Activated T-cell treated with anti-CD3 and anti-CD28 coated beads for 24 hours (primary cell): ENCODE results near the gene ZNF236.
"Not testable (repeated sequence)": the region's sequence is repeated elsewhere in the genome, so short reads cannot be mapped to it uniquely, and the experiment has no call there.

Experiments
- DNase-seq: peaks from one replicate; pipeline ENCODE4 v3.0.0-alpha.2; 2020; ENCODE audit warnings: low read depth

ZNF236 gene

DNA sequence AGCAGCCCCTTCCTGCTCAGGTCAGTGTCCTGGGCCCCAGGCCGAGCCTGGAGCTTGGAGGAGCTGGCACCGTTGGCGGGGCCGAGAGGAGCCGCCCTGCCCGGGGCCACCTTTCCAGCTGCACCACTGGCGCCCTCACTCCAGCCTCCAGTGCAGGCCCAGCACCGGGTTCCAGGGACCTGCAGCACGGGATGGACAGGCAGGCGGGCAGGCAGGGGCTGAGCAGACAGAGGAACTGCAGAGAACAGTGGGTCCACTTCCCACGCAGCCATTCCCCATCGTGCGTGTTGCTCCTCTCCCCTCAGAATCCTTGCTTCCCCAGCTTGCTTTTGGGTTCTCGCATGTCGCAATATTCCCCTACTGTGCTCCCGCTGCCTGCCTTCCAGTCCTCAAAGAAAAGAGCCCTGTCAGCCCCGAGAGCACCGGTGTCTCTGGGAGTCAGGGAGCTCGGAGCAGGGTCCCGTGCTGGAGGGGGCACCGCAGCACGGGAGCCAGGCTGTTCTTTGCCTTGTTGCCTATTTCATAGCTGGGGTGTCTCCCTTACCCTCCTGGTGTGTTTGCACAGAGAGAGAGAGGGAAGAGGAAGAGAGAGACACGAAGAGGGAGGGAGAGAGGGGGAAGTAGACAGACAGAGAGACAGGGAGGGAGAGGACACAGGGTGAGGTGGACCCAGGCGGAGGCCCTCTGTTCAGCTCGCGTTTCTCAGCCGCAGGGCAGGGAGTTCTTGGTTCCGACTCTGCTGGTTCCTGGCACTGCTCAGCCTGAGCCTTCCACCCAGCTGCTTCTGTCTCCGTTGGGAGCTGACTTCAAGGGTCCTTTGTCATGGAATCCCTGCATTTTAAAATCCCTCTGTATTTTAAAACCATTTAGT, 184.2 kb downstream of the ZNF236 start:
- DNase-seq: no peak

- no peak for DNase-seq
Observed at GRCh38 chr18:77007251-77007650, 184.9 kb downstream of the ZNF236 start.

GRCh38 chr18:77008006-77008405, 185.6 kb downstream of the ZNF236 start:
- no peak for DNase-seq

DNA sequence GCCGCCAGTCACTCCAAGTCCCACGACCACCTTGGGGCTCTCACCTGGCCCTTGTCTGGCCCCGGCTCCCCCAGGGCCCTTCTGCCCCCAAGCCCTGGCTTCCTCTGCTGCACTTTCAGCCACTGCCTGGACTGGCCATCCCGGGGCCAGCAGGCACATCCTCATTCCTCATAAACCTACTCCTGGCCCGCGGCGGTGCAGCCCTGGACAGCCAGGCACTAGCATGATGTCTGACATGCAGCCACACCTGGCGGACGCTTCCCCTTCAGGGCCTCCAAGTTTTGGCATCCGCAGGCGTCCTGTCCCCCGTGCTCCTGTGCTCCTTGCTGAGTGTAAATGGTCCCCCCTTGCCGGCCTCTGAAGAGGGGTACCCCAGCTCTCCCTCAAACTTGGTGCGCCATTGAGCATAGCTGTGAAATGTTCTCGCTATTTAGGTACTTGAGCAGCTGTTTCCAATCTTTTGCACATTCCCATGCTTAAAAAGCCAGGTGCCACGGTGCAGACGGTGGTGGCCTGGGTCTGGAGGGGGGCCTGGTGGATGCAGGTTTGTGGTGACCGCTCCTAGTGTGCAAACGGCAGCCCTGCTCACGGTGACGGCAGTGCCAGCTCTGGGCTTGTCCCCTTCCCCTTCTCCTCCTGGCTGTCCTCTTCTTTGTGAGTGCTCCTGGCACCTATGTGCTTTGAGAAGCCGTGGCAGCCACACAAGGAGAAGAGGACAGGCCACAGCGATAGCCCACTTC, 186.4 kb downstream of the ZNF236 start:
- no peak for DNase-seq

GRCh38 chr18:77009675-77010074, 187.3 kb downstream of the ZNF236 start:
- DNase-seq: no peak

- no peak for DNase-seq
Observed at GRCh38 chr18:77012120-77012519, 189.8 kb downstream of the ZNF236 start.

GRCh38 chr18:77012806-77013541, 190.6 kb downstream of the ZNF236 start:
- DNase-seq: no peak

DNA sequence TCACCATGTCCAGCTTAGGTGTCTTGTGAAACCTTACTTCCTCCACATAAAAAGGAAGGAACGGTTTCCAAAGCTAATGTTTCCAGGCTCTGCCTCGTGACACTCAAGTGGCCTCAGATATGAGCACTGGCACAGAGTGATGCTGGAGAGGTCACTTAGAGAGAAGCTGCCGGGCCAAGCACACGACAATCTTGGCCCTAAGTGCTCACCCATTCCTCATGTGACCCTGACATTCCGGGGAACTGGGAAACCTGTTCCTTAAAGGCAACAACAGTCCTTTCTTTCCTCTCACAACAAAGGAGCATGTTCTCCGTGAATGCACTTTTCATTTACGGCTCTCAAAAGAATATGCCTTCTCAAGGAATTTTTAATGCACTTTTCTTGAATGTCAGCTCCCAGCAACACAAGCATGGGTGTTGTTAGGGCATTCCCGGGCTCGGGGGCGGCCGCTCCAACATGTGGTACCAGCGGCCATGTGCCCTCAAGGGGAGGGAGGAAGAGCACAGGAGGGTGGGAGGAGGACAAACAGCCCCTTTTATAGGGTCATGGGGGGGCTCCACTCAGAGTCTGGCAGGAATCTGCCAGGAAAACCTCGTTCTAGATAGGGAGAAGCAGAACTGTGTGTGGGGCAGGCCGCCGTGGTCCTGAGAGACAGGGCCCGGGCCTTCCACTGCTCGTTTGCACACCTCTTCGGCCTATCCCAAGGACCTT, 191.6 kb downstream of the ZNF236 start:
- DNase-seq: no peak

GRCh38 chr18:77014538-77014937, 192.2 kb downstream of the ZNF236 start:
- DNase-seq: no peak

GRCh38 chr18:77015169-77015568, 192.8 kb downstream of the ZNF236 start:
- DNase-seq: no peak

DNA sequence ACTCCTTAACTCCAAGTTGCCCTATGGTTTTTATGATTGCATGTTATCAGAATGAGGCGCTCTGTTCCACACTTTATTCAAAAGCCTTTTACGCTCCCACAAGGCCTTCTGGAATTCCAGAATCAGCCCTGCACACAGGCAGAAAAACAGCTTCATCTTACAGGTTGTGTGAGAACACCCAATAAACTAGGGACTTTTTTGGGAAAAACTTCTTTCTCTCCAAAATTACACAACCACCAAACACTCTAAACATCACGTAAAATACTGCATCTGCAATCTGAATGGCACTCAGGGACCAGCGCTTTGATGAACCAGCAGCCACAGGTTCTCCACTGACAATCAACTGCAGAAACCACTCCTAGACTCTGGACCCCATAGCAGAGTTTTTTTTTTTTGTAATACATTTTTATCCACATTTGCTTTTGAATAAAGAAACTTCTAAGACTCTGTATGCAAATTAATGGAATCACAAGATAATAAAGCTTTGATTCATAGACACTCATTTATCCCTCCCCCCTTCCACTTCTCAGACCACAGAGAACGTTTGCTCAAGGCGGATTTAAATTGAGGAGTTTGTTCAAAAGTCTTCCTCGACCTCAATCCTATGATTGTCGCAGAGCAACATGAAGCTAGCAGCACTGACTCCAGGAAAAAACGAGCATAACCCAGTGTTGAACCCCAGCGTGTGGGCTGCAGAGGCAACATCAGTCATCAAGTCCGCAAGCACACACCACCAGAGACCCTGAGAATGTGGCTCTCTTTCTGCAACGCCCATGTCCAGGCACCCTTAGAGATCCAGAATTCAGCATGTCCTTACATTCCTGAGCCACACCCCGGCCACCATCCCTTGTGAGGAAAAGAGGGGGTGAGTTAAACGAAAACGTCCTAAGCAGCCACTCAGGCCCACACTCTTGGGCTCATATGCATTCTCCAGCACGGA, 193.7 kb downstream of the ZNF236 start:
- DNase-seq: no peak

DNA sequence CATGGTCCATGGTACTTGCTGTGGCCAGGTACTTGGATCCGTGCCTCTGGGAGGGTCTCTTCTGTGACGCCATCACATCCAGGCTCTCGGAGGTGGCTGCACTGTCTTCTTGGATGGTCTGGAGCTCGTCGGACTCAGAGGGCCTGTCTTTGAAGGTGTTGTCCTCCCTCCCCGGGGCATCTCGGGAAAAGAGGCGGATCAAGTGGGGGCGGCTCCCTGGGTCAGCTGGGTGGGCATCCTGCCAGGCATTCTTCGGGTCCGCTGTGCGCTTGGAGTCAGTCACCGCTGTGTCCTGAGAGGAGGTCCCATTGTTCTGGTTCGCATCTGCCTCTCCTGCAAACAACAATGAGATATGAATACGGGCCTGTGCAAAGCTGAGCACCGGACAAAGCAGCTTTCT, 194.6 kb downstream of the ZNF236 start:
- no peak for DNase-seq

DNA sequence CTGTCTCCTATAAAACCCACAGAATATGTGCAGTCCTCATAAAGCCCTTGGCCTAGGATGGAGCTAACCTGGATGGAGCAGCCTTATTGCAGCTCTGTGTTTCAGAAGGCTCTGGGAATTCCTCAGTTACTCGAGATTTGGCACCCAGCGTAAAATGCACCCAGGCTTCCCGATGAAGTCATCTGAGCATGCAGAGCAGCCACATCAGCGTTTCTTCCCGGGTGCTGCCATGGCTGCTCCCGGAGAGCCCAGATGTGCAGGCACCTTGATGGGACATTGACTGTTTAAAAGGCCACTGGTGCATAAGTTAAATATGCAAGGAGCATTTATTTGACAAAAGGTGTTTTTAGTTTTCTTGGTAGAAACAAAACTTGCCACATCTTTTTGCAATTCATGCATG, 195.0 kb downstream of the ZNF236 start:
- no peak for DNase-seq

GRCh38 chr18:77018650-77019049, 196.3 kb downstream of the ZNF236 start:
- DNase-seq: not testable (repeated sequence)

DNA sequence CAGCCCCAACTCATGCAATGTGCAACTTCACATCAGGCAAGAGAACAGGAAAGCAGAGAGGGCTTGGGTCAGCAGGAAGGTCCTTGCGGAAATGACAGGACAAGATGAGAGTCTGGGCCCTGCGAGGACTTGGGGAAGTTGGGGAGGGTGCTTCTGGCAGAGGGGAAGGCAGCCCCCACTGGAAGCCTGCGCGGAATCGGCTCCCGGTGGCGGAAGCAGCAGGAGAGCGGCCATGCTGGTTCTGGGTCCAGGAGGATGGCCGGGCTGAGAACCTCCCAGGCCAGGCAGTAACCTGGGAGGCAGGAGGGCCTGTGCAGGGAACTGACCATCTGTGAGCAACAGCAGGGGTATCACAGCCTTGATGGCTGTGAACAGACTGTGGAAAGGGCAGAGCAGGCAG, 197.3 kb downstream of the ZNF236 start:
- DNase-seq: no peak
